Testis (tissue), 3 donors: ENCODE data around the gene DGKH. TPM values are rescaled to one million over a fixed set of nuclear protein-coding genes. Genes with fewer than 3 reads are reported as not detected.

Source experiments
- DNase-seq: peaks from one replicate; pipeline ENCODE4 v3.0.0-alpha.2; 2019
- H3K27ac ChIP-seq, 2 donors: fragments of 200-600 bp; sonication (generic); one replicate each; pipeline ENCODE4 v1.5.1; 2019
- H3K27me3 ChIP-seq: fragments of 200-600 bp; sonication (generic); one replicate; pipeline ENCODE4 v1.5.1; 2019
- H3K36me3 ChIP-seq: fragments of 200-600 bp; sonication (generic); one replicate; pipeline ENCODE4 v1.5.1; 2017; ENCODE audit warnings: low read depth; ENCODE audit errors: missing control alignments
- H3K4me1 ChIP-seq: fragments of 200-600 bp; sonication (generic); one replicate; pipeline ENCODE4 v1.5.1; 2019
- H3K4me3 ChIP-seq, 2 donors: fragments of 200-600 bp; sonication (generic); one replicate each; pipeline ENCODE4 v1.5.1; 2017 to 2019
- H3K9me3 ChIP-seq: fragments of 200-600 bp; sonication (generic); one replicate; pipeline ENCODE4 v1.5.1; 2017
- POLR2A ChIP-seq: fragments of 450-650 bp; IDR thresholded peaks from one replicate; pipeline ENCODE4 v1.6.1; 2017; ENCODE audit warnings: antibody characterized with exemption, mild to moderate bottlenecking, moderate library complexity
- WGBS, 2 donors: methylation state at CpG; one replicate each; pipeline ENCODE4 v1.1.5; 2018; 5-methylcytosine and 5-hydroxymethylcytosine counted together
- intact Hi-C: fragments of 100-400 bp; cut with DNase I; formaldehyde crosslinking; loops from one replicate; pipeline ENCODE4 v1.15.1; 2023; ENCODE audit warnings: low total_unique reads
- polyA plus RNA-seq: library from polyadenylated mRNA; stranded (reverse); fragments of 350-450 nt; fragmentation: Illumina TruSeq; extraction: RNeasy Lipid Tissue Mini Kit (QIAGEN cat#74804); gene quantifications from one replicate; pipeline ENCODE4 v1.2.3, GENCODE V29; 2014; ENCODE audit warnings: low read depth, low replicate concordance; ENCODE audit not compliant: insufficient read depth
- total RNA-seq, 2 donors: library from RNA; depleted of rRNA; stranded (reverse); fragments of >200 nt; gene quantifications; one replicate each; pipeline ENCODE4 v1.2.3, GENCODE V29; 2016
- TF ChIP-seq, protein P1 (sequence below), 3 experiments: fragments of 450-650 bp in 2 of 3; fragments of 200-600 bp in 1 of 3; sonication (generic) in 1 of 3; IDR thresholded peaks; one replicate each; pipeline ENCODE4 v1.5.1; 2016 to 2019; ENCODE audit warnings: antibody characterized with exemption in 3 of 3, mild to moderate bottlenecking in 2 of 3, moderate library complexity in 1 of 3

DGKH gene
- total and polyA plus RNA-seq, 3 donors from 2014 or later = 6.3 to 11.5 (median 9.8) TPM

DNA sequence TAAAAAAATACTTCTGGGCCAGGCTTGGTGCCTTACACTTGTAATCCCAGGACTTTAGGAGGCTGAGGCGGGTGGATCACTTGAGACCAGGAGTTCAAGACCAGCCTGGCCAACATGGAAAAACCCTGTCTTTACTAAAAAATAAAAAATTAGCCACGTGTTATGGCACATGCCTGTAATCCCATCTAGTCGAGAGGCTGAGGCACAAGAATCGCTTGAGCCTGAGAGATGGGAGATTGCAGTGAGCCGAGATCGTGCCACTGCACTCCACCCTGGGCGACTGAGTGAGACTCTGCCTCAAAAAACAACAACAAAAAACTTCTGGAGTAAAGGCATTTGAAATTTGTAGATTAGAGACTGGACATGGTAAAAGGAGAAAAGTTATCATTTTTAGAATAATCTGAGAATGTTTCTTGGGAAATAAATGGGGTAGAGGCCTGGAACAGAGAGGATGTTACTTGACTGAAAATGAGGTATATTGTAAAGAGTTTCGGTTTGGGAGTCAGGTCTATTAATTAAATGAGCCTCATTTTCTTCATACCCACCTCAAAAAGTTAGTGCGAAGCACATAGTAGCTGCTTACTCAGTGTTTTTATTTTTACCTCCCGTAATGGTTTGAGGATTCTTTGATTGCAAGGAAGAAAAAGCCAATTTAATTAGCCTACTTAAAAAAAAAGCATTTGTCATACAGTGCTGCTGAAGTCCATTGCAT, 226.1 kb downstream of the DGKH start:
- H3K4me3 ChIP-seq = no peak overlapping the region
- intact Hi-C loops = no loop called here
- H3K36me3 ChIP-seq = no peaks in the 10 kb centered on the region
- DNase-seq = no peak
- peaks cover 7% of the 10 kb centered on the region for H3K4me1 ChIP-seq
- WGBS, 2 donors = 82 to 87% methylated on average over 9 to 10 of the region's 10 CpGs
- no peak overlapping the region for H3K27ac ChIP-seq
- no peak for TF ChIP-seq POLR2A
- TF ChIP-seq, protein P1, sequence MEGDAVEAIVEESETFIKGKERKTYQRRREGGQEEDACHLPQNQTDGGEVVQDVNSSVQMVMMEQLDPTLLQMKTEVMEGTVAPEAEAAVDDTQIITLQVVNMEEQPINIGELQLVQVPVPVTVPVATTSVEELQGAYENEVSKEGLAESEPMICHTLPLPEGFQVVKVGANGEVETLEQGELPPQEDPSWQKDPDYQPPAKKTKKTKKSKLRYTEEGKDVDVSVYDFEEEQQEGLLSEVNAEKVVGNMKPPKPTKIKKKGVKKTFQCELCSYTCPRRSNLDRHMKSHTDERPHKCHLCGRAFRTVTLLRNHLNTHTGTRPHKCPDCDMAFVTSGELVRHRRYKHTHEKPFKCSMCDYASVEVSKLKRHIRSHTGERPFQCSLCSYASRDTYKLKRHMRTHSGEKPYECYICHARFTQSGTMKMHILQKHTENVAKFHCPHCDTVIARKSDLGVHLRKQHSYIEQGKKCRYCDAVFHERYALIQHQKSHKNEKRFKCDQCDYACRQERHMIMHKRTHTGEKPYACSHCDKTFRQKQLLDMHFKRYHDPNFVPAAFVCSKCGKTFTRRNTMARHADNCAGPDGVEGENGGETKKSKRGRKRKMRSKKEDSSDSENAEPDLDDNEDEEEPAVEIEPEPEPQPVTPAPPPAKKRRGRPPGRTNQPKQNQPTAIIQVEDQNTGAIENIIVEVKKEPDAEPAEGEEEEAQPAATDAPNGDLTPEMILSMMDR (IDR thresholded peaks at IDR 0.05) = no peak
- no peaks in the 10 kb centered on the region for H3K9me3 ChIP-seq
- no peaks in the 10 kb centered on the region for H3K27me3 ChIP-seq

DNA sequence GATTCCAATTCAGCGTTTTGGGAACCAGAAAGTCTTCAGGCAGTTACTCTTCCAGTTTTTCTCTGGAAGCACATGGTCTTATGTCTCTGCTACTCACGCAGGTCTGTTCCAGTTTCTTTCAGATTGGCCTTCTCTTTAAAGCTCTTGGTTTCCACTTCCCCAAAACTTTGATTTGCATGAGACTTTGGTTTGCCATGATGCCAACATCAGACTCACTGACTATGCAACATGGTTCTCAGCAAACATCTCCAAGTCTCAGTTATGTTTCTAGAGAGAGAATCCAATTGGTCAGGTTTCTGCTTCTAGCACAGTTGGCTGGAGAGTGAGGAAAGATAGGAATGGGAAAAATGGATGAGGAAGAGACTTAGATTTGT, 226.6 kb downstream of the DGKH start:
- Histone ChIP-seq H3K27me3 (no peaks in the 10 kb centered on the region), H3K4me1 (peaks cover 7% of the 10 kb centered on the region), H3K4me3 (no peak overlapping the region), H3K36me3 (no peaks in the 10 kb centered on the region), H3K27ac (no peak overlapping the region), H3K9me3 (no peaks in the 10 kb centered on the region)
- intact Hi-C loops = no loop called here
- WGBS, 2 donors = 61 to 69% methylated on average over 2 of the region's 2 CpGs
- TF ChIP-seq, protein P1 (IDR thresholded peaks at IDR 0.05) = no peak
- no peak for TF ChIP-seq POLR2A
- no peak for DNase-seq

DNA sequence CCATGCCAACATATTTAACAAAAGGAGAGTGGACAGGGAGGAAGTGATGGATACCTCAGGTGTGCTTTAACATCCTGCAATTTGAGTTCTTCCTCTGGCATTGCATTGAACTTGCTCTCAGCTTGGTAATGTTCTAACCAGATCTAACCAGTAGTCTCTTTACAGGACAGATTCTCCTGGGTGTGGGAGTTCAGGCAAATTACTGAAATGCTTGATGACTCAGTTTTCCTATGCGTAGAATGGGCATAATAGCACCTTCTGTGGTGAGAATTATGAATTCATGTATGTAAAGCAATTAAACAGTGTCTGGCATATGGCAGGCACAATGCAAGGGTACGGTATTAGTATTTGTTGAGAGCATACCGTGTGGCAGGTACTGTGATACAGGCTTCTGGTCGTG, 227.1 kb downstream of the DGKH start:
- TF ChIP-seq, protein P1 (IDR thresholded peaks at IDR 0.05) = no peak
- H3K27ac ChIP-seq = no peak overlapping the region
- no peaks in the 10 kb centered on the region for H3K9me3 ChIP-seq
- H3K4me1 ChIP-seq = peaks cover 7% of the 10 kb centered on the region
- intact Hi-C loops = no loop called here
- DNase-seq = no peak
- WGBS, 2 donors = 92 to 97% methylated on average over 4 of the region's 4 CpGs
- H3K4me3 ChIP-seq = no peak overlapping the region
- H3K36me3 ChIP-seq = no peaks in the 10 kb centered on the region
- no peaks in the 10 kb centered on the region for H3K27me3 ChIP-seq

DNA sequence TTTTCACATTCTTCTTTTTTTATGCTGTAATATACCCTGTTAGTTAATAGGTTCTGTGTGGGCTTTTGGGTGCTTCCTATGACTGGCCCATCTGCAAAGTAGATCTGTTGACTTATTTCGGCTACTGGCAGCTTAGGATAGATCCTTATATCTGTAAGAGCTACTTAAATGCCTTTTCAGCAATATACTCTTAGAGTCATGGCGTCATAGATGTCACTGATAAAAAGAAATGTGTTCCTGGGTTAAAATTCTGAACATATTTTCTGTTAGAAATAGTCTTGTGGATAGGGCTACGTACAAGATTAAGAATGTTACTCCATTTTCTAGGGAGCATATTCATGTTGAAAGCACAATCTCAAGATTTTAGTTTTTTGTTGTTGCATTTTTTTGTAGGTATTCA, 228.2 kb downstream of the DGKH start:
- no peak overlapping the region for H3K27ac ChIP-seq
- TF ChIP-seq, protein P1 (IDR thresholded peaks at IDR 0.05) = no peak
- TF ChIP-seq POLR2A = no peak
- H3K4me1 ChIP-seq = peaks cover 7% of the 10 kb centered on the region
- no peaks in the 10 kb centered on the region for H3K9me3 ChIP-seq
- DNase-seq = no peak
- no peaks in the 10 kb centered on the region for H3K36me3 ChIP-seq
- 87 to 90% methylated on average over 3 of the region's 3 CpGs for WGBS, 2 donors
- intact Hi-C loops = no loop called here
- no peak overlapping the region for H3K4me3 ChIP-seq
- no peaks in the 10 kb centered on the region for H3K27me3 ChIP-seq

DNA sequence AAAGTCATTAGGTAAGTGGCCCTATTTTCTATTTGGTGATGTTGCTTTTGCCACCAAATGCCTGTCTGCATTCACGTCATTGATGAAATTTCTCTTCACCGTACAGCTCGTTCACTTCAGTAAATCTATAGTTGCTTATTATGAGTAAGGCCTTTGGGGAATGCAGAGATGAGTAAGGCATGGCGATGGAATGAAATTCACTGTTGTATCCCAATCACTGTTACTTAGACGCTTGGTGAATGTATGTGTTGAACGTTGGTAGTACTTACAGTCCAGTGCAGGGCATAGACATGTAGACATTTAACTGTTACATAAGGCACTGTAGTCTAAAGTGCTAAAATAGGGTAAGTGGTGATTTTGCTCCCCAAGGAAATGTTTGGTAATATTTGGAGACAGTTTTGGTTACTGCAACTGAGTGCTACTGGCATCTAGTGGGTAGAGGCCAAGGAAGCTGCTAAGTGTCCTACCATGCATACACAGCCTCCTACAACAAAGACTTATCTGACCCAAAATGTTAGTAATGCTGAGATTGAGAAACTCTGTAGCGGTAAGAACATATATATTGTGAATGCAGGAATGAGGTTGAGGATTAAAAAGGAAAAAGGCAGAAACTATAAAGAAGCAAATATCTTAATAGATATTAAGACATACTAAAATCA, 229.3 kb downstream of the DGKH start:
- intact Hi-C loops = no loop called here
- DNase-seq = no peak
- 91 to 94% methylated on average over 7 of the region's 7 CpGs for WGBS, 2 donors
- Histone ChIP-seq H3K9me3 (no peaks in the 10 kb centered on the region), H3K4me3 (no peak overlapping the region), H3K36me3 (no peaks in the 10 kb centered on the region), H3K27ac (no peak overlapping the region), H3K4me1 (peaks cover 7% of the 10 kb centered on the region), H3K27me3 (no peaks in the 10 kb centered on the region)
- TF ChIP-seq POLR2A = no peak
- TF ChIP-seq, protein P1 (IDR thresholded peaks at IDR 0.05) = no peak
